CD4-positive, alpha-beta T cell treated with Interleukin-17A for 1 hour (primary cell): ENCODE measurements around the gene DNASE1L1.
A peak's percentile ranks its signal among the peaks of the same experiment; 100 is the strongest.

ENCODE experiments used
- DNase-seq: peaks from one replicate; pipeline ENCODE4 v3.0.0-alpha.2; 2020

Gene DNASE1L1

DNA sequence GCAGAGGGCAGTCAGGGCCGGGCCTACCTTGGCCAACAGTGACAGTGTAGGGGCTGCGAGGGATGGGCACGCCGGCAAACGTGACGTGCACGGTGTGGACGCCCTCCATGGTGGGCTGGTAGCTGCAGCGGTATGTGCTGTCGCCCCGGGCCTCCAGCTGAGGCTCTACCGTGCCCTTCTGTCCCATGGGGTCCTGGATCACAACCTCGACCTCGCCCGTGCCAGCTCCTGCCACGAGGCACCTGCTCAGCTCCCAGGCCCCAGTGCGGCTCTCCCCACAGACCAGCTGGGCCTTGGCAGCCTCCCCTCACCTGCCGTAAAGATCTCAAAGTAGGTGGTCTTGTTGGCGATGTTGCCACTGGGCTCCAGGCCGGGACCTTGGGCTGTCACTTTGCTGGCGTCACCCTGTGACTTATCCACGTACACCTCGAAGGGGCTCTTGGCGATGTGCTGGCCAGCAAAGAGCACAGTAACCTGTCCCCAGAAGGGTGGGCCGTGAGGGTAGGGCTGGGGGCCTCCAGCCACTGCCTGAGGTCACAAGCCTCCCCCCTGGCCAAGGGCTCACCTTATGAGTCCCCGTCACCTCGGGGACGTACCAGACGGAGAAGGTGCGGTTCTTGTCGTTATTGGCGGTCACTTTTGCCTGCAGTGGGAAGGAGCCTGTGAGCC is 42.9 kb downstream of the DNASE1L1 start:
- no peak for DNase-seq

GRCh38 chrX:154365052-154365600 is 43.9 kb downstream of the DNASE1L1 start:
- no peak for DNase-seq

DNA sequence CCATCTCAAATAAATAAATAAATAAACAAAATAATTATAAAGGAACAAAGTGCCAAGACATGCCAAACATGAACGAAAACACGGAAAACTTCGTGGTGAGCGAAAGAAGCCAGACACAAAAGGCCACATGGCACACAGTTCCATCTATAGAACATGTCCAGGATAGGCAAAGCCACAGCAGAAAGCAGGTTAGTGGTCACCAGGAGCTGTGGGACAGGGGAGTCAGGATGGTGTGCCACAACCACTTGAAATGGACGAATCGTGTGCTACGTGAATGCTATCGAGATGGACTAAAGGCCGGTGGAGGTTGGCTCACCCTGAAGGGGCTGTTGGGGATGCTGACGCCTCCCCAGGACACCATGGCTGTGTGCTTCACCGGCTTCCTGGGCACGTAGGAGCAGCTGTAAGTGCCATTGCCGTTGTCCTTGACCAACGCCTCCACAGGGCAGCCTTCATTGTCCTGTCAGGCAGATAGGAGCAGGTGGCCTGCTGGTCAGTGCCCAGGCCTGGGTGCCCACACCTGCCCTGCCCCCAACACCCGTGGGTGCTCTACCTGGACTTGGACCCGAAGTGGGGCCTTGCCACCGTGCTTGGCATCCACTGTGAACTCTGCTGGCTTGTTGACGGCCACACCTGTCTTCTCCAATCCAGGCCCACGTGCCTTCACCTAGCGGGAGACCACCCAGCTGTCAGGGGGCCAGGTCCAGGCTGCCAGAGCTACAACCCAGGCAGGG is 45.2 kb downstream of the DNASE1L1 start:
- DNase-seq = no peak

DNA sequence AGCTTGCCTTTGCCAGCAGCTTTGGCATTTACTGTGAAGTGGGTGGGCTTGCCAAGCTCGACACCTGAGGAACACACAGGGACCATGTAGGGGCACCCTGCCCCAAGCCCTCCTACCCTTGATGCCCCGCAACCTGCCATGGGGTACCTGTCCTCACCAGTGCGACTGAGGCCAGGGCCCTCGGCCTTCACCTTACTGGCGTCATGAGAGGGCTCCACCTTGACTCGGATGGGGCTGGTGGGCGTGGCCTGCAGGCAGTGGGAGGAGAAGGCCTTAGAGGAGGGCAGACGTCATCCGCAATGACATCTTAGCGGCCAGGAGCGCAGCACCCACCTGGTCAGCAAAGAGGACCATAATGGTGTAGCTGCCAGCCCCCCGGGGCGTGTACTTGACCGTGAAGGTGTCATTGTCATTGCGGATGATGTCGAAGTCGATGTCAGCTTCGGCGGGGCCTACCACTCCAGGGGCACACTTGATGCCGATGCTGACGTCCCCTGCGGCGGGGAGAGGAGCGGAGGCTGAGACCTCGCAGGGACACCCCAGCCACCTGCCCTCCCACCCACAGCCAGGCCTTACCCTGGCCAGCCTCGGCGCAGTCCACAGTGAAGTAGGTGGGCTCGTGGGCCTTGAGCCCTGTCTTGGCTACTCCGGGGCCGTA is 46.8 kb downstream of the DNASE1L1 start:
- no peak for DNase-seq

DNA sequence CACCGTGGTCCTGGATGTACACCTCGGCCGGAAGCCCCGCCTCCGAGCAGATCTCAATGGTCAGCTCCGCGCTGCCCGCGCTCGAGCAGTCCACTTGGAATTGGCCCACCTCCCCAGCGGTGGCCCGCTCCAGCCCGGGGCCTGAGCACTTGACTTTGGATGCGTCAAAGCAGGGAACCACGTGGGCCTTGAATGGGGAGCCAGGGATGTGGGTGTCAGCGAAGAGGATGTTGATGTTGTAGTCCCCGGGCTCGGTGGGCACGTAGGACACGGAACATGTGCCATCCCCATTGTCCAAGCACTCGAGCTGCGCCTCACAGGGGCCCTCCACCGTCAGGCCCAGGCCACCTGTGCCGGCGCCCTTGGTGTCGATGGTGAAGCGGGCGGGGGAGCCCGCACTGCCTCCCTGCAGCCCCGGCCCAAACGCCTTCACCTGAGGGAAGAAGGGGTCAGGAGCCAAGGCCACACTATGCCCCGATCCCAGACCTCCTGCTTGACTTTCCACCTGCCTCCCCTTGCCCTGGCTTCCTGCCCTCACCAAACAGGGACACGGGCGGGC is 48.8 kb downstream of the DNASE1L1 start:
- peak; percentile 0 for DNase-seq

- DNase-seq = no peak
These were observed 49.5 kb downstream of the DNASE1L1 start for GRCh38 chrX:154359362-154360154.

GRCh38 chrX:154358829-154359228 is 50.2 kb downstream of the DNASE1L1 start:
- no peak for DNase-seq

- peak; percentile 0 for DNase-seq
These were observed 51.0 kb downstream of the DNASE1L1 start for GRCh38 chrX:154358011-154358410.

DNA sequence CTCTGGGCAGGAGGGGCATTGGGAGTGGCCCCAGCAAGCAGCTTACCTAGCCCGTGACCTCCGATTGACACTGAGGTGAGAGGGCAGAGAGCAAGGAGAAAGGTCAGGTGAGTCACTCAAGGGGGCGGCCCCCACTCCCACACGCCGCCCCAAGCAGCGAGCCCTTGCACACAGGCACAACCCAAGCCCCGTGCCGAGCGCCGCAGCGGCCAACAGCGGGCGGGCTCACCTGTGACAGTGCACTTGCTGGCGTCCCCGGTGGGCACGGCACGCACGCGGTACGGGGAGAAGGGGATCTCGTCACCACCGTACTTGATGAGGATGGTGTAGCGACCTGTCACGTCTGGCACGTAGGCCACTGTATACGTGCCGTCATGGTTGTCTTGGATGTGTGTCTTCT is 51.8 kb downstream of the DNASE1L1 start:
- peak; percentile 0 for DNase-seq

DNA sequence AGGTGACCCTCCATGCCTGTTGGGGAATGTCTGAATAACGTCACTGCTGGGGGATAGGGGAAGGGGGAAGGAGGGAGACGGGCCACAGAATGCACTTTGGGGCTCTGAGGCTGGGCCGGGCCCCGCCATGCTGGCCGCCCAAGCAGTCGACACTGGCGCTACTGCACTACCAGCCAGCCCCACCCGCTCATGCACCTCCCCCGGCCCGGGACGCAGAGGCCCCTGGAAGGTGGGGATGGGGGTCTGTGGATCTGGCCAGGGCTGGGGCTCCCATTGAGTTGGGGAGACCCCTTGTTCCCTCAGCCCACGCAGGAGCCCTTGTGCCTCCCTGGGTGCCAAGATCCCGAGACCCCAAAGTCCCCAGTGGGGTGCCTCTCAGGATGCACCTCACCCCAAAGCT is 52.5 kb downstream of the DNASE1L1 start:
- peak; percentile 0 for DNase-seq

DNA sequence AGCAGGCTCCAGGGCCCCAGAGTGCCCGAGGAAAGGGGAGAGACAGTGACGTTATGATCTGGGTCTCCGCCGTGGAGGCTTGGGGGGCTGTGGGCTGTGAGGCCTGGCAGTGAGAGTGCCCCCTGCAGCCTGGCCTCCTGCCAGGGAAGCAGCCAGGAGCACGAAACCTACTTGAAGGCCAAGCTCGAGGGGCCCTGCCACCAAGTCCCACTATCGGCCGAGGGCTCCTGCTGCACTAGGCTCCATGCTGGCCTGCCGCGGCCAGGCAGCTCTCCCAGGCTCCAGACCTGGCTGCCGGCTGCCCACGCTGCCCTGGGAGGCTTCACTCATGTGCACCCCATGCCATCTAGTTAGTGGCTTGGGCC is 53.3 kb downstream of the DNASE1L1 start:
- peak; percentile 1 for DNase-seq

DNA sequence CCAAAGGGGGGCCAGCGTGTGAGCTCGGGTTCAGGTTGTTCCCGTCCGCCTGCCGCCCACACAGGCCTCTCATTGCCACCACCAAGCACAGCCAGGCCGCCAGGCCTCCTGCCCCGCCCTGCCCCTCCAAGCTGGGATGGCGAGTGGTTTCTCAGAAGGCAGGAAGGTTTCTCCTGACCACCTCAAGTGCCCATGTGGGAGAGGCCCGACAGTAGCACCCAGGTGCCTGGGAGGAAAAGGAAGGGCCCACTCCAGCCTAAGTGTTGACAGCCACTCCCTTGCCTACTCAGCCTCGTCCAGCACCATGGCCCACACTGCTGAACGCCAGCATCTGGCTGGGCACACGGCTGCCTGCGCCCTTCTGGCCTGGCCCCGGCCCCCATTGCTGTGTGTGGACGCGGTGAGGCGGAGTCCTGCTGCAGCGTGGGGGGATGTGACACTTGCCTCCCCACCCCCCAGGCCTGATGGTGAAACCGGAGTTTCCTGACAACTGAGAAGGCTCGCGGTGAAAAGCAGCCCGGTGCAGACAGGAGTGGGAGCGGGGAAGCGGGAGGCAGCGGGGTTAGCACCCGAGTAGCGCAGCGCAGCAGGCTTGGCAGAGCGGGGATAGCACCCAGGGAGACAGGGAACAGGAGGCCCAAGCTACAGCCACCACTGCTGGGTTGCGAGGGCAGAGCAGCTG is 53.8 kb downstream of the DNASE1L1 start:
- peak; percentile 9 for DNase-seq

DNA sequence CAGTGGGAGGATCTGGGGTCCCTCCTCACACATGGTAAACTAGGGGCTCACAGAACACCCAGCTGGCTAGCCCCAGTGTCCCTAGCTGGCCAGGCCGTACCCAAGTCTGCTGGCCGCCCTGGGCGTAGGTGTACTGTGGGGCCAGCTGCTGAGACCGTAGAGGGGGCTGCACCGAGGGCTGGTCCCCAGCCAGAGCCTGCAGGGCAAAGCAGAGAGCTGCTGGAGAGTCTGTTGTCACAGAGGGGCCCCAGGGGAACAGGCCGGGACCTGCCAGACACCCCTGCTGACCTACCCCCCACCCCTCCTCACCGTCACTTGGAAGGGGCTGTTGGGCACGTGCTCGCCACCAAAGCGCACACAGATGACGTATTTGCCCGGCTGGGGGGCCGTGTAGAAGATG is 54.5 kb downstream of the DNASE1L1 start:
- DNase-seq = no peak

GRCh38 chrX:154354013-154354412 is 55.0 kb downstream of the DNASE1L1 start:
- peak; percentile 1 for DNase-seq

DNA sequence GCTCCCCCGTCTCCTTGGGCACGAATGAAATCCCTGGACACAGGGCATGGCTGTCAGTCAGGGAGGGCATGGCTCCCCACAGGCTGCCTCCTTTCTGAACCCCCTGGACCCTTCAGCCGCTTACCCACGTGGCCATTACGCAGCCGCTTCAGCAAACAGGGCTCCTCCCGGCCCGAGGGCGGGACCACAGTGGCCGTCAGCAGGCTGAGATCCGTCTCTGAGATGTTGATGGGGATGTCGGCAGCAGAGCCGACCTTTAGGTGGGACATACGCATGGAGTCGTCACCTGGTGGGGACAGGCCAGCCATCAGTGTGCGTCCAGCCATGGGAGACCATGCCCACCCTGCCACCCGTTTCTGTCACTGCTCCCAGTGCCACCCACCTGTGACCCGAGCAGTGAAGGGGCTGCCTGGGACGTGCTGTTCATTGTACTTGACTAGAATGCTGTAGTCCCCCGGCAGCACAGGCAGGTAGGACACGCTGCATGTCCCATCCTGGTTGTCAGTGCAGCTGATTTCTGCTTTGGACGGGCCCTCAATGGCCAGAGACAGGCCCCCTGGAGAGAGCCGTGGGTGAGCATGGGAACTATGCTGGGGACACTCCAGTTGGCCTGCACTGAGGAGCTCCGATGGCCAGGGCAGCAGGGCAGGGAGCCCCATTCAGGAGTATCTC is 55.7 kb downstream of the DNASE1L1 start:
- no peak for DNase-seq

GRCh38 chrX:154352466-154352865 is 56.6 kb downstream of the DNASE1L1 start:
- DNase-seq = no peak

DNA sequence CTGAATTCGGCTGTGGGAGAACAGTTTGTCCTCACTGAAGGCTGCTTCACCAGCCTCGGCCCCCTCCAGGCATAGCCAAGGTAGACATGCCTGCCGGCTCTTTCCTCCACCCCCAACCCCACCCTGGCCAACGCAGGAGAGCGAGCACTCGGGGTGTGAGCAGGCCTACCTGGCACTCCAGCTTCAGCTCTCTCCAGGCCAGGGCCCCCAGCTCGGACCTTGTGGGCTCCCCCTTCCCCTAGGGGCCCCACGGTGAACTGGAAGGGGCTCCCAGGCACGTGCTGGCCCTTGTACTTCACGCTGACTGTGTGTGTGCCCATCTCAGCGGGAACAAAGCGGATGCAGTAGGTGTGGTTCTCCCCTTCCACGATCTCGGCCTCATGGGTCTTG is 57.0 kb downstream of the DNASE1L1 start:
- DNase-seq = no peak
